CD4-positive, alpha-beta T cell treated with Interleukin-6 for 4 hours (primary cell): ENCODE data around the gene PDLIM1.

ENCODE experiments used
- DNase-seq: peaks from one replicate; pipeline ENCODE4 v3.0.0-alpha.2; 2020; ENCODE audit warnings: mixed read lengths

PDLIM1 gene, protein sequence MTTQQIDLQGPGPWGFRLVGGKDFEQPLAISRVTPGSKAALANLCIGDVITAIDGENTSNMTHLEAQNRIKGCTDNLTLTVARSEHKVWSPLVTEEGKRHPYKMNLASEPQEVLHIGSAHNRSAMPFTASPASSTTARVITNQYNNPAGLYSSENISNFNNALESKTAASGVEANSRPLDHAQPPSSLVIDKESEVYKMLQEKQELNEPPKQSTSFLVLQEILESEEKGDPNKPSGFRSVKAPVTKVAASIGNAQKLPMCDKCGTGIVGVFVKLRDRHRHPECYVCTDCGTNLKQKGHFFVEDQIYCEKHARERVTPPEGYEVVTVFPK

DNA sequence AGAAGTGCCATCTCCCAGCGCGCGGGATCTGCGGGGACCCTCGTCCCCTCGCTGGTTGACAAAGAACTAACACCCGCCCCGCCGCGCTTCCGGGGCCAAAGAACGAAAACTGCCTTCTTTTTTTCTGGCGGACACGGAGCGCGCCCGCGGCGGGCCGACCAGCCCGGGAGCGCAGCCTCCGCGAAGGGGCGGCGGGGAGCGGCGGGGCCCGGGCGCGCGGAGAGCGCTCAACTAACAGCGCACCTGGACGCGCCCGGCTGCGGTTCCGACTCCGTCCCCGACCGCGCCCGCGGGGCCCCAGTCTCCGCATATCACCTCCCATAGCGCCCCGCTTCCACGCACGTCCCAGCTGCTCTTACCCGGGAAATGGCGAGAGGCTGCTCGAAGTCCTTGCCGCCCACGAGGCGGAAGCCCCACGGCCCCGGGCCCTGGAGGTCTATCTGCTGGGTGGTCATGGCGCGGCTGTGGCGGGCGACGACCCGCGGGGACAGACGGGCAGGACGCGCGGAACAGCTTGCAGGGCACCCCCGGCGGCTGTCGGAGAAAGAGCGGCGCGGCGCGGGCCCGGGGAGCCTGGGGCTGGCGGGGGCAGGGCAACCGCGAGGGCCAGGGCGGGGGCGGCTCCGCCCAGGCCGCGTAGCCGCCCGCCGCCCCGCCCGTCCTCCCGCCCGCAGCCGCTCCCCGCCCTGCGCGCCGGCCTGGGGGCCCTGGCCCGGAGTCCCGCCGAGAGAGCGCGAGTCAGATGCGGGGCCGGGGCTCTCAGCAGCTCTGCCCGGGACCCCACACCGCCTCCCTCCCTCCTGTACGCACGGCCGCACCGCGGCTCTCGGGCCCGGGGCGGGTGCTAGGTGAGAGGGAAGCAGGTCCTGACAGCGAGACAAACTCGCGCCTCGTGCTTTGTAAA lies at the start of gene PDLIM1:
TSS of gene PDLIM1 (minus strand) at position 543 of the 904 bp plus-strand sequence. CDS start at position 455, 88 bp downstream.
- peak; percentile 17 for DNase-seq

DNA sequence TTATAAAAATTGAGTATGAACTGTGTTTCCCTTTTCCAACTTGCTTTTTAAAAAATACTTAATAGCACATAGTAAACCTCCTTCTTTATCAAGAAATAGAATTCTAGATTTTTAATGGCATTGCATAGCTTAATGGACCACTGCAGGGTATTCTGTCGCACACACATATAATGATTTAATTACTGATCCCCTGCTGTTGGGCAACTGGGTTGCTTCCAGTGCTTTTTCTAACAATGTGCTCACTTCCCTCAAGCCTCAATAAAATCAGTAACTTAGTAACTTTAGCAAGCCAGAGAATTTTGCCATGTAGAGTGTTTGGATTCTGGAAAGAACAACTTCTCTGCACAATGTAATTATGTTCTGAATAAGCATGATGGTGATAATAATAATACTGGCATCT lies 49.1 kb upstream of the PDLIM1 start:
- no peak for DNase-seq

DNA sequence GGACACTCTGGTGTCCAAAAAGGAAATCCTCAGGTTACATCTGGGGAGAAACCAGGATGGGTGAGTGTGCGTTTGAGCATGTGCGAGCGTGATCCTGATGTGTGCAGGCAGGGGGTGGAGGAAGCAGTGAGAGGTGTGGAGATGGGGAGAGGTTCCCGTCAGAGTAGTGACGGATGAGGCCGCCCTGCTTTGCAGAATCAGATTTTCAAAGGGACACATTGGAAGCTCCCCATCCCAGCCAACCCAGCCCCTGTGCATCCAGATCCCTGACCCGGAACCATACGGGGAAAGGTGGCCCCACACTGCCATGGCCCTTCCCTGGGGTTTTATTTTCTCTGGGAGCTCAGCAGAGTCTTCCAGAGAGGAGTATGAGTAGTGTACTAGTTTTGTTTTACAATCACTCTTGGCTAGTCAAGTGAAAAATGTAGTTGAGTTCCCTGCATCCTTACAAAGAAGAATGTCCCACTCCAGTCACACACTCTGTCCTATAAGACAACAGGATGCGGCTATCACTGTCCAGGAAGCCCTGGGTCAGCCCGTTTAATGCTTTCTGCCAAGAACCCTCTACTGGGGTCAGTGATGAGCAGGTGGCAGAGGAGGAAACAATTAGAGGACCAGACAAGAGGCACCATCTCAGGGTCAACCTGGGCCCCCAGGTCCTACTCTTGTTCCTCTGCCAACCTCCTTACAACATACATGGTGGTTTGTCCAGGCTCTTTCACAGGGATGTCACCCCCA lies 46.8 kb upstream of the PDLIM1 start:
- no peak for DNase-seq

DNA sequence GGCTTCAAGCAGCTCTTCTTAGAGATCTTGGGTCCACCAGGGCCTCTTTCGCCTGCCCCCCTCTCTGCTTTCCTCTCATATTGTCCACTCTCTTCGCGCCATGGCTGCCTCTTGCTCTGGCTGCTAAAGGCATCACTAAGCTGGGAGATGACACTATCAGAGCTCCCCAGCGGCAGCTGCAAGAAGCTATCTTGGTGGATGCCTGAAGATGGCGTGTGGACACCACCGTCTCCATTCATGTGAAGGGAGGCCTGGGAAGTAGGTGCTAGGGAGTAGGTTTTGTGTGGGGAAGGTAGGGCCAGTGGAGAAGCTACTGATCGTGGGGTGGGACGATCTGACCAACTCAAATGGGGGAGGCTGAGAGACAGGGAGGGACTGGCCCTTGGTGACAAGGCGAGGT lies 45.9 kb upstream of the PDLIM1 start:
- DNase-seq: no peak

DNA sequence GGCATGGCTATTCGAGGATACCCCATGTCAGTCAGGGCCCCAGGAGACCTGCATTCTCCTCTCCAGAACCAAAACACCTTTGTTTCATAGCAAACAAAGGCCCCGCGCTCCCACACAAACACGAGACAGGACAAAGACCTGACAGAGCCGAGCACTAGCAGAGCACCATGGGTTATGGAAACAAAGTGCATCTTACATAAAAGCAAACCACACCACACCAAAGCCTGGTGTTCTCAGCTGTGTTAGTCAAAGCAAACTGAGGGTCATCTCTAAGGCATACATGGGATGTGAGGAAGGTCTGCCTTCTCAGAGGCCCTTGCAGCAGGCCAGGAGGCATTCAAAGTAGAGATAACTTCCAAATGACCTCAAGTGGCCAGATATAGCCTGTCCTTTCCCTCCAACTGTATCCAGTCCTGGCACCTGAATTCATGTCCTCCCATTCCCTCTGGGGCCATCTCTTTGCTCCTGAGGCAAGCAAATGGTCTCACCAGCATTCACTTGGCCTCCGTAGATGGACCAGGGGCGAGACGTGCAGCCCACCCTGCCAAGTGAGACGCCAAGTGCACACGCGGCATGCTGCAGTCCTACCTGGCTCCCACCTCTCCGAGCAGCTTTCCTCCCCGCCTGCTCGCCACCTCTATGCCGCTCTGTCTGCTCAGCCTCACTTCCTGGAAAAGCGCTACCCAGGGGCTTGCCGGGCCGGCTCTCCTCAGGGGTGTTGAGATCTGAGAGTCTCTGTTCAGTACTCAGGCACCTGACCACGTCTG lies 45.3 kb upstream of the PDLIM1 start:
- DNase-seq: no peak

DNA sequence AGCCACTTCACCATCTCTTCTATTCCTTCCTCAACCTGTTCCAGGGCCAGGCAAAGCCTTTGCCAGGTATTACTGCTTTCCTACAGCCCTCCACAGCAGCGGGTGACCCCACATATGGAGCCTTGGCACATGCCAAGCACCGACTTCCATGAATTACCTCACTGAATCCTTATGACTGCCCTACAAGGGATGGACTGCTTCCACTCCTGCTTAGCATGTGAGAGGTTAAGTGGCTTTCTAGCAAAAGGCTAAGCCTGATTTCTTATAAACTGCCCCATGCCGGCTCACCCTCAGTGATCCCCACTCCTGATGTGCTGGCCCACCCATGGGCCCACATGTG lies 44.0 kb upstream of the PDLIM1 start:
- DNase-seq: no peak

DNA sequence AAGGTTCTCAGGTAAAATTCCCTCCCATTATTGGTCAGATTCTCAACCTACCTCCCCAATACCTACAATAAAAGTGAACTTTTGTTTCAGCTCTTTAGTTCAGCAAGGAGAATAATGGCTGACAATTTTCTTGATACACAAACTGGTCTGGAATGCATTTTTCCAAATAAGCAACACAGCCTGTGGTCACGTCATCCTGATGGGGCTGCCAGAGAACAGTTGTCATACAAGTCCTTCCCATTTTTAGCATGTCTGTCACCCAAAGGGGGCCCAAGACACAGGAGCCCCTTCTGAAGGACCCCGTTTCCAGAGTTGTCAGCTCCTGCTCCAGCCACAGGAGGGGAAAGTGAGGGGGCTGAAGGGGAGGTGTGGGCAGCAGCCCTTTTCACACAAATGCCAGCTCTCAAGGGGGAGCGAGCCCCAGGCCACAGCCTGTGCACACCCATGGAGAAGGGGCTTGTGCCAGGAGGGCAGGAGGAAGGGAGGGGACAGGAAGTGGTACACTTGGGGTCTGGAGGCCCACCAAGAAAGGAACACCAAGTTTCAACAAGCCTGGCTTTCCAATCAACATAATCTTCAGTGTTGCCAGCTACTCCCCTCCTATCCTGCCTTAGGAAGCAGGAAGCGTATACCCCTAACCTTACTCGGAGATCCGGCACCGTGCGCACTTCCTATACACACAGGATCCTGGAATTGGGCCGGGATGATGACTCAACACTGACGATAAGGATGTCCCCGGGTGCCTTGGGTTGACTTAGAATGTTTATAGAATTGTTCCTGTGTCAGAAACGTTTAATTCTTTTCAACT lies 43.4 kb upstream of the PDLIM1 start:
- DNase-seq: no peak

DNA sequence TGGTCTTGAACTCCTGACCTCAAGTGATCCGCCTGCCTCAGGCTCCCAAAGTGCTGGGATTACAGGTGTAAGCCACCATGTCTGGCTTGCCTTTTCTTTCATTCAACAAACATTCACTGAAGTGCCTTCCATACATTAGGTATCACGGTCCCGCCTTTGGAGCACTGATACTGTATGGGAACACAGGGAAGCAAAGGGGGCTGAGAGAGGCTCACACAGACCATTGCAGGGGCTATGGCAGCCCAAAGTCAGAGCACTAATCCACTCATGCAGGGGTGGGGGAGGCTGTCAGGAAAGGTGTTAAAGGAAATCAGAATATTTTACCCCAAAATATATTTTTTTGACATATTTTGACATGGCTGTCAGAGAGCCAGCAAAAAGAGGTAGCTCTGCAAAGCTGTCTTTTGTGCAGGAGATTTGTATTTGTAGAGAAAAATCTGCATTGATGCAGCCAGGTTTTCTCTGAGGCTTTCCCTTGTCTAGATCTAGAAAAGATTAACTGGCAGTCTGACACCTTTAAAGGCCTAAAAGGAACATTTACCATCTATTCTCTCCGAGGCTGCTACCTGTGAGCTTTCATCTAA lies 42.0 kb upstream of the PDLIM1 start:
- DNase-seq: no peak

DNA sequence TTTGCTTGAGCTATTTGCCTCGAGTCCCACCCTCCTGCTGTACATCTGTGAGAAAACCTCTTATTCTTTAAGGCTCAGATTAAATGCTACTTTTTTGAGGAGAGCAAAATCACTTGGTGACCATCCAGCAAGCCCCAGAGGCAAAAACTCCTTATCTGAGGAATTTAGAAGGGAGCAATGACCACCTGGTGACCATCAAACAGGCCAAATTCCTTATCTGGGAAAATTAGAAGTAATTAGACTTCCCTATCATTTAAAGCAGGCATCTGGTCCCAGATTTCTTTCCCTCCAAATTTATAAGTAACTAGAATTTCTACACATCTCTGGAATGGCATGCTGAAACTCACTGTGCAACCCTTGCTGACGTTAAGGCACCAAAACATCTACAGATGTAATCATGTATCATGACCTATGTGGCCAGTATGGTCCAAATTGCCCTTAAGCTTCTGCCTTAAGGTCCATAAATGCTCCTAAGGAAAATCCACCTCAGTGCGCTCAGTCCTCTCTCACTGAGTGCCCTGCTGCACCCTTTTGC lies 40.9 kb upstream of the PDLIM1 start:
- DNase-seq: no peak

DNA sequence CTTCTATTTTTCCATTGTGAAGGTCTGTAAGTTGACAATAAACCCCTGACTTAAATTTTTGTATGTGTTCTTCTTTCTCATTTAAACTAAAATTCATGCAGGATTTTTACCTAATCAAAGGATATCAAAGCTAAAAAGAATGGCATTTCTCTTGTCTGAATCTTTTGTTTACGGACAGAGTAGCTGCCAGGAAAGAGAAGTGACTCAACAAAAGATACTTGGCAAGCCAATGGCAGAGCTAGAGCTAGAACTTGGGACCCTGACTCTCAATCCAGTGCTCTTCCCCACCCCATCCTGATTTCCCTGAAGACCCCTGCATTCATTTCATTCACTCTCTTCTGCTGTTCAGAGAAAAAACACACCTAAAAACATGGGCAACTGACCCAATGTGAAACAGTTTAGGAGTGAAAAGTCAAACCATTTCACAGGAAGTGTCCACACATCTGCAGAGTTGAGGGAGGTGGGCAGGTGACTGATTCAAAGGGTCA lies 40.2 kb upstream of the PDLIM1 start:
- no peak for DNase-seq

DNA sequence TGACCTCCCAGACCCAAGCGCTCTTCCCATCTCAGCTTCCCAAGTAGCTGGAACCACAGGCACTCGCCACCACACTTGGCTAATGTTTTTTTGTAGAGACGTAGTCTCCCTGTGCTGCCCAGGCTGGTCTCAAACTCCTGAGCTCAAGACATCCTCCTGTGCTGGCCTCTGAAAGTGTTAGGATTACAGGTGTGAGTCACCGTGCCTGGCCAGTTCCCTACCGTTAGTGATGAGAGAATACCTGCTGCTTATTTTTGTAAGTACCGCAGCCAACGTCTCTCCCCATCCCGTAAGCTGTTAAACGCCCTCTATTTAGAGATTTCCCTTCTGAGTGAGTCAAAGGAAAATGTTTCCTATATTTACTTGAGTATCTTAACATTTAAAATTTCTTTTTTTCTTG lies 38.5 kb upstream of the PDLIM1 start:
- no peak for DNase-seq

DNA sequence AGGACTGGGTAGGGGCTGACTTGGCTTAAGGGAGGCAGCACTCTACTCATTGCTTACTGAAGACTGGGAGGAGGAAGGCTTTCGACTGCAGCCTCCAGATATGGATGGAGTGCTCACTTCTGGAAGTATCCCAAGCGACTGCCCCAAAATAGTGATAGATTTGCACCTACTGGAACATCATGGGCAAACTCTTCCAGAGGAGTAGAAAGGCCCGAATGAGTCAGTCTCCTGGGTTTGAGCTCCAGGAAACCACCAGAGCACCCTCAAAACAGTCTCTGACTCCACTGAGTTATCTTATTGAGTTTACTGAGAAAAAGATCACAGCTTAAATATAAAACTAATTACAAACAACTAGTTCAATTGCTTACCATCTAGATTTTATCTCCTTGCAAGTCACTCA lies 37.2 kb upstream of the PDLIM1 start:
- no peak for DNase-seq

DNA sequence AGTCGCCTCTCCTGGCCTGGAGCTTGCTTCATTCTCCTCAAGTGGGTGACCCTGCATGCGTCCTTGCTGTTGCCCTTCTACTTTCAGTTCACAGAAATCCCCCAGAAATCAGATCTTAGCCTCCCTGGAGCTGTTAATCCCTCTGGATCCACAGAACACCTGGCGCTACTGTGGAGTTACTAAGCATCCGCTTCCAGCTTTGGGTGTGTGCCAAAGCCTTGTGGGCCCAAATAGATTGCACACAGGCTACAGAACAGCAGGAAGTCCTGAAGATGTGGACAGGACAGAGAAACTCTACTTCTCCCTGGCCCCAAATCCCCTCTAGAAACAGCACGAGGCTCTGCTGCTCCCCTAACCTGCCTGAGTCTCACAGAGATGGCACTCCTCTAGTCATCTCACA lies 36.6 kb upstream of the PDLIM1 start:
- no peak for DNase-seq

DNA sequence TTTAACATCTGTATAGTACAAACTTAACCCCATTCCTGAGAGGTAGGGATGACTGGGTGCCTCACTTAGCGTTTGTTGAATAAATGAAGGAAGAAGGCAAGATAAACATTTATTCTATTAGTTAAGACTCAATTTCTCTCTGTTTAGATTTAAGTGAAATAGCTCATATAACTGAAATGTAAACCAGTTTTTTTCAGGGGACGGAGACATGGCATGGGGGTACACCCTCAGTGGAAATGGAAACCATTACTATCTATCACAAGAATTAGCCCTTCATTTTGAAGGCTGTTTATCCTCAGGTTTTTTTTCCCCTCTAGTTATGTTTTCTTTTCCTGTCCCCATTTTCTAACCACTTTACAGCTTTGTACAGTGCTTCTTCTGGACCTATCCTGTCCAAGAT lies 35.6 kb upstream of the PDLIM1 start:
- no peak for DNase-seq

DNA sequence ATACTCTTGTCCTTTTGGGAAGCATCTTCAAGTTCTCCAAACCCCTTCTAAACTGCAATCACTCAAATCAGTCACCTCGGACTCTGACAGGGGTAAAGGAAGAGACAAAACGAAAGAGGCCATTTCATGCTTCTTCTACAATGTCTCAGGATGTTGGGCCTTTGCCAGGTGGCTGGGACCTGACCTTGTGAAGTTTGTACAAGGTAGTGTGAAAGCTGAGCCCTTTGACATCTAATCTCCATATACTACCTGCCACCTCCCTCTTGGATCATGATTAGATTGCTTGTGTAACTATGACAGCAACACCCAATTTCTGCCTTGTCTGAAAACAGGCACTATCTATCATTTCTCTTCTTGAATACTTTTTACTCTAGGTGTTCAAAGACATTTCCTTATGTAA lies 35.1 kb upstream of the PDLIM1 start:
- no peak for DNase-seq

DNA sequence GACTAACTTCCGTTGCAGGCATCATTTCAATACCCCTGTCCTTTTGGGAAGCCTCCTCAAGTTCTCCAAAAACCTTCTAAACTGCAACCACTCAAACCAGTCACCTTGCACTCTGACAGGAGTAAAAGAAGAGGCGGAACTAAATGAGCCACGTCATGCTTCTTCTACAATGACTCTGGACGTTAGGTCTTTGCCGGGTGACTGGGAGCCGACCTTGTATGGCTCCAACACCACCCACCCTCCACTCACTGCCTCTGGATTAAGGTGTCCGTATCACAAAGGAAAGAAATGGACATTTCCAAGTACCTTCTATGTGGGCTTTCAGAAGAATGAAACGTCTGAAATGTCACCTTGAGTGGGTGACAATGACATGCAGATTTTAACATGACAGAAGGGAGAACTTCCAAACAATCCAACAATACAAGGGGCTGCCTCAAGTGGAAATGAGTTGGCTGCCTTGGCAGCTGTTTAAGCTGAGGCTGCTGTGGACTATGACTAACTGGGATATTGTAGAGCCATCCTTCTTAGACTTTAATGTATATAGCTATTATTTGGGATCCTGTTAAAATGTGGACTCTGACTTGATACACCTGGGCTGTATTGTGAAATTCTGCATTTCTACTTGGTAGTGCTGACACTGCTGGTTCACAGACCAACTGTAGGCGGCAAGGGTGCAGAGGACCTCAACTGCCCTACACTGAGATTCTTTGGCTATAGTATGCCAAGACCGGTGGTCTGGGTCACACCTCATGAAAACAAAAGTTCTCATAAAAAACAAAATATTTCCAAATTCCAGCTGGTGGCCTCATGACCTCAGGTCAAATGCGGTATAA lies 33.8 kb upstream of the PDLIM1 start:
- DNase-seq: no peak

DNA sequence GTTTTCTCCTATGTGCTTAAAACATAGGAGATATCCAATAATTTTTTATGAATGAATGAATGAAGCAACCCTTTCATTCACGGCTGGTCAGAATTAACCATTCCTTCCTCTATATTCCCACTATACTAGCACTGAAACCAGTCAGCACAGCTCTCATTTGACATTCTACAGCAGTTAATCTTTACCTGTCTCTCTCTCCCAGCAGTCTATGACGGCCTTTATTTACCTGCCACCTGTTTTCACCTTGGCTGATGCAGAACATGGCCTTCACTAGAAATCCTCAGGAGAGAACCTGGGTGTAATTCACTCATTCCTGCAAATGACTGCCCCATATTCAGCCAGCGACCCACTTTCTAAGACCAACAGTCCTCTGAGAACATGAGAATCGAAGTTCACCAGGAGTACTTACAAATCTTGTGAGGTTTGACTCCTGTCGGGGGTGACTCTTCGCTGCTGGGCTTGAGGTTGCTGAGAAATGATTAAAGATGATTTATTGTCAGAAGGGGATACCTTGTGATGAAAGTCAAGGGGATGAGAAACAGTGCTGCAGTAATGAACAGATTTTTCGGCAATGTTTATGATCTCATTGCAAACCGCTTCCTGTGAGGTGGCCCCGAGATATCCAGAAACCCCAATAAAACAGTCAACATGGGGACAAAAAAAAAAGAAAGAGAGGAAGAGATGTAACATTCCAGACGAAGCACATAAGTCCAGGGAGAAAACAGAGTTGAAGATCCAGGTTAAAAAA lies 30.9 kb upstream of the PDLIM1 start:
- DNase-seq: no peak

DNA sequence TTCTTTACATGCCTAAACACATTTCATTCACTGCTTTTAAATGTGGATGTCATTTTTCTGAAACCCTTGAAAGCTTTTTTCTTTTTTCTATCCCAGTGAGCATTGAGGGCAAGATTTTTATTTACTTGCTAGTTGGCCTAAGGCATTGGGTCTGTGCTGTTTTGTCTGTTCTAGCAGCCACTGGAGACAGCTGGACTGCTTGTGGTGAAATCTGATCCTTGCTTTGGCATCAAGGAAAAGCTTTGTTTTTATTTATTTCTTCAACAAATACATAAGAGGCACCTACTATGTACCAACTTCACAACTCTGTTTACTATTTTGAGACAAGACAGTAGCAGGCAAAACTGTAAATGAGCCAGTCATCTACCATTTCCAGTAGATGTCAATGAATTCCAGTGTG lies 28.4 kb upstream of the PDLIM1 start:
- no peak for DNase-seq

DNA sequence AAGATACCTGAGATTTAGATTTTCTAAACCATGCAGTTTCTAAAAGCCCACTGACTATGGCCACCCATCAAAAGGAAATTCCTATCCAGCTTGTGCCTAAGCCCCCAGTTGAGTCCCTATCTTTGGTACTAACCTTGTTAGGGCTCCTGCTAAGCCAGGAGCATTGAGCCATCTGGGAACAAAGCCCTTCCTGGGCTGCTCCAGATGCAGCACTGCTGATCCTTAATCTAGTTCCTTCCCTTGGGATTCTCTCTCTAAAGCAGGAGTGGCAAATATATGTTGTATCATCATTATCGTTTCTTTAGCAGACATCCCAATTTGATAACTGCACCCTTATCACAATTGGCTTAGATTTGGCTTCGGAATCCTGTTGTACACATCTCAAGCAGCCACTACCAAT lies 24.7 kb upstream of the PDLIM1 start:
- DNase-seq: no peak
